ENCODE measurements around the gene FEZ2. TPM values are rescaled to one million over a fixed set of nuclear protein-coding genes. Genes with fewer than 3 reads are reported as not detected.

FEZ2 gene
- total and polyA plus RNA-seq, 10 of the 15 experiments (the other 5 are each of a cell fraction or from before 2014, with no cell fraction given), result 3.0 to 15.4 (median 6.6) TPM

DNA sequence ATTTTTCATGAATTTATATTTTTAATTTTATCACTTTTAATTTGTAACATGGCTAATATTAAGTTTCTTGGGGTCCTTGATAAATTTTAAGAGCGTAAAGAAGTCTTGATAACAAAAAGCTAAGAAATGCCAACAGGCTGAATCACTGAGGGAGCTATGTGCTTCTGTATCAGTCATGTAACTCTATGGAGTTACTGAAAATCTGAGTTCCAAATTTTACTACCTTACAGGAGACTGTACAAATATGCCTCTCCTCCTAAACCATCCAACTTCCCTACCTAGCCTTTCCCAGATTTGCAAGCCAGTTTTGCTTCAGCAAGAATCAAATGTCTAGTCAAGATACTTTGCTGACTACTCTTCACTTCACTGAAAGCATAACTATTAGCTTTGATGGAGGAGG is 35.7 kb downstream of the FEZ2 start:
- Histone ChIP-seq H3K9me3 (replicated peaks; ENCODE audit: control insufficient read depth, insufficient read depth, low read length) (no peaks in the 10 kb centered on the region), H2AFZ (ENCODE audit: control insufficient read depth, low read depth, low read length) (no peak overlapping the region), H4K20me1 (ENCODE audit: control insufficient read depth, insufficient read depth) (no peaks in the 10 kb centered on the region), H3K9ac (ENCODE audit: control insufficient read depth, insufficient read depth, low read length) (no peak overlapping the region), H3K36me3 (ENCODE audit: control insufficient read depth in 2 of 2, insufficient read depth in 2 of 2, low read length in 1 of 2) (peaks cover 2 to 4% of the 10 kb centered on the region in 2 experiments; a peak in 1 of 4 replicates), H3K4me3 (no peak overlapping the region), H3K27me3 (replicated peaks in 1 of 2; ENCODE audit: control insufficient read depth in 2 of 2, insufficient read depth in 2 of 2, low read length in 1 of 2) (no peaks in the 10 kb centered on the region), H3K27ac (ENCODE audit: control insufficient read depth, insufficient read depth) (no peak overlapping the region), H3K4me2 (ENCODE audit: control insufficient read depth, insufficient read depth) (no peak overlapping the region), H3K4me1 (ENCODE audit: control insufficient read depth, insufficient read depth, low read length) (no peaks in the 10 kb centered on the region), H3K79me2 (ENCODE audit: control insufficient read depth, insufficient read depth, low read length) (no peaks in the 10 kb centered on the region)
- intact Hi-C loops (cut with micrococcal nuclease; ENCODE audit: unreplicated experiment) (no loop called here), in situ Hi-C loops (cut with MboI) (no loop called here)
- no peak for FAIRE-seq
- BruUV-seq (replicated peaks), result no TSS peak
- POLR2A ChIA-PET, result interaction anchor here (0.6 kb wide), 2 partner anchors 14 to 226 kb away, joined by 3 to 5 read pairs; no protein-coding TSS in a partner anchor
- DNase-seq (ENCODE audit: low read depth, low spot score), result no peak
- CTCF ChIA-PET, result interaction anchor here (0.8 to 2.0 kb wide), 2 partner anchors 13 to 77 kb away, joined by 3 to 4 read pairs; no protein-coding TSS in a partner anchor
- RAD21 ChIA-PET (ENCODE audit: unreplicated experiment), result no interaction called here
- SMC1A ChIA-PET (ENCODE audit: uncharacterized antibody, unreplicated experiment), result no interaction called here
- WGBS (ENCODE audit: insufficient coverage, insufficient replicate concordance, low lambda C conversion rate, missing lambda C conversion rate), result 95% methylated on average over 1 of the region's 1 CpG
- no peak for ATAC-seq
- TF ChIP-seq GABPA (IDR thresholded peaks at IDR 0.05; ENCODE audit: low read depth), result no peak
- TF ChIP-seq, protein P1, sequence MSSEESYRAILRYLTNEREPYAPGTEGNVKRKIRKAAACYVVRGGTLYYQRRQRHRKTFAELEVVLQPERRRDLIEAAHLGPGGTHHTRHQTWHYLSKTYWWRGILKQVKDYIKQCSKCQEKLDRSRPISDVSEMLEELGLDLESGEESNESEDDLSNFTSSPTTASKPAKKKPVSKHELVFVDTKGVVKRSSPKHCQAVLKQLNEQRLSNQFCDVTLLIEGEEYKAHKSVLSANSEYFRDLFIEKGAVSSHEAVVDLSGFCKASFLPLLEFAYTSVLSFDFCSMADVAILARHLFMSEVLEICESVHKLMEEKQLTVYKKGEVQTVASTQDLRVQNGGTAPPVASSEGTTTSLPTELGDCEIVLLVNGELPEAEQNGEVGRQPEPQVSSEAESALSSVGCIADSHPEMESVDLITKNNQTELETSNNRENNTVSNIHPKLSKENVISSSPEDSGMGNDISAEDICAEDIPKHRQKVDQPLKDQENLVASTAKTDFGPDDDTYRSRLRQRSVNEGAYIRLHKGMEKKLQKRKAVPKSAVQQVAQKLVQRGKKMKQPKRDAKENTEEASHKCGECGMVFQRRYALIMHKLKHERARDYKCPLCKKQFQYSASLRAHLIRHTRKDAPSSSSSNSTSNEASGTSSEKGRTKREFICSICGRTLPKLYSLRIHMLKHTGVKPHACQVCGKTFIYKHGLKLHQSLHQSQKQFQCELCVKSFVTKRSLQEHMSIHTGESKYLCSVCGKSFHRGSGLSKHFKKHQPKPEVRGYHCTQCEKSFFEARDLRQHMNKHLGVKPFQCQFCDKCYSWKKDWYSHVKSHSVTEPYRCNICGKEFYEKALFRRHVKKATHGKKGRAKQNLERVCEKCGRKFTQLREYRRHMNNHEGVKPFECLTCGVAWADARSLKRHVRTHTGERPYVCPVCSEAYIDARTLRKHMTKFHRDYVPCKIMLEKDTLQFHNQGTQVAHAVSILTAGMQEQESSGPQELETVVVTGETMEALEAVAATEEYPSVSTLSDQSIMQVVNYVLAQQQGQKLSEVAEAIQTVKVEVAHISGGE (CRISPR knock-in tag; IDR thresholded peaks at IDR 0.05), result no peak
- TF ChIP-seq, protein P2, sequence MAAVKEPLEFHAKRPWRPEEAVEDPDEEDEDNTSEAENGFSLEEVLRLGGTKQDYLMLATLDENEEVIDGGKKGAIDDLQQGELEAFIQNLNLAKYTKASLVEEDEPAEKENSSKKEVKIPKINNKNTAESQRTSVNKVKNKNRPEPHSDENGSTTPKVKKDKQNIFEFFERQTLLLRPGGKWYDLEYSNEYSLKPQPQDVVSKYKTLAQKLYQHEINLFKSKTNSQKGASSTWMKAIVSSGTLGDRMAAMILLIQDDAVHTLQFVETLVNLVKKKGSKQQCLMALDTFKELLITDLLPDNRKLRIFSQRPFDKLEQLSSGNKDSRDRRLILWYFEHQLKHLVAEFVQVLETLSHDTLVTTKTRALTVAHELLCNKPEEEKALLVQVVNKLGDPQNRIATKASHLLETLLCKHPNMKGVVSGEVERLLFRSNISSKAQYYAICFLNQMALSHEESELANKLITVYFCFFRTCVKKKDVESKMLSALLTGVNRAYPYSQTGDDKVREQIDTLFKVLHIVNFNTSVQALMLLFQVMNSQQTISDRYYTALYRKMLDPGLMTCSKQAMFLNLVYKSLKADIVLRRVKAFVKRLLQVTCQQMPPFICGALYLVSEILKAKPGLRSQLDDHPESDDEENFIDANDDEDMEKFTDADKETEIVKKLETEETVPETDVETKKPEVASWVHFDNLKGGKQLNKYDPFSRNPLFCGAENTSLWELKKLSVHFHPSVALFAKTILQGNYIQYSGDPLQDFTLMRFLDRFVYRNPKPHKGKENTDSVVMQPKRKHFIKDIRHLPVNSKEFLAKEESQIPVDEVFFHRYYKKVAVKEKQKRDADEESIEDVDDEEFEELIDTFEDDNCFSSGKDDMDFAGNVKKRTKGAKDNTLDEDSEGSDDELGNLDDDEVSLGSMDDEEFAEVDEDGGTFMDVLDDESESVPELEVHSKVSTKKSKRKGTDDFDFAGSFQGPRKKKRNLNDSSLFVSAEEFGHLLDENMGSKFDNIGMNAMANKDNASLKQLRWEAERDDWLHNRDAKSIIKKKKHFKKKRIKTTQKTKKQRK (IDR thresholded peaks at IDR 0.05; ENCODE audit: low read depth, low read length), result no peak
- TF ChIP-seq MEF2B (IDR thresholded peaks at IDR 0.05; ENCODE audit: partially characterized antibody, poor library complexity, severe bottlenecking), result no peak
- TF ChIP-seq ASH2L (IDR thresholded peaks at IDR 0.05; ENCODE audit: borderline replicate concordance, low read depth), result no peak
- TF ChIP-seq, protein P3, sequence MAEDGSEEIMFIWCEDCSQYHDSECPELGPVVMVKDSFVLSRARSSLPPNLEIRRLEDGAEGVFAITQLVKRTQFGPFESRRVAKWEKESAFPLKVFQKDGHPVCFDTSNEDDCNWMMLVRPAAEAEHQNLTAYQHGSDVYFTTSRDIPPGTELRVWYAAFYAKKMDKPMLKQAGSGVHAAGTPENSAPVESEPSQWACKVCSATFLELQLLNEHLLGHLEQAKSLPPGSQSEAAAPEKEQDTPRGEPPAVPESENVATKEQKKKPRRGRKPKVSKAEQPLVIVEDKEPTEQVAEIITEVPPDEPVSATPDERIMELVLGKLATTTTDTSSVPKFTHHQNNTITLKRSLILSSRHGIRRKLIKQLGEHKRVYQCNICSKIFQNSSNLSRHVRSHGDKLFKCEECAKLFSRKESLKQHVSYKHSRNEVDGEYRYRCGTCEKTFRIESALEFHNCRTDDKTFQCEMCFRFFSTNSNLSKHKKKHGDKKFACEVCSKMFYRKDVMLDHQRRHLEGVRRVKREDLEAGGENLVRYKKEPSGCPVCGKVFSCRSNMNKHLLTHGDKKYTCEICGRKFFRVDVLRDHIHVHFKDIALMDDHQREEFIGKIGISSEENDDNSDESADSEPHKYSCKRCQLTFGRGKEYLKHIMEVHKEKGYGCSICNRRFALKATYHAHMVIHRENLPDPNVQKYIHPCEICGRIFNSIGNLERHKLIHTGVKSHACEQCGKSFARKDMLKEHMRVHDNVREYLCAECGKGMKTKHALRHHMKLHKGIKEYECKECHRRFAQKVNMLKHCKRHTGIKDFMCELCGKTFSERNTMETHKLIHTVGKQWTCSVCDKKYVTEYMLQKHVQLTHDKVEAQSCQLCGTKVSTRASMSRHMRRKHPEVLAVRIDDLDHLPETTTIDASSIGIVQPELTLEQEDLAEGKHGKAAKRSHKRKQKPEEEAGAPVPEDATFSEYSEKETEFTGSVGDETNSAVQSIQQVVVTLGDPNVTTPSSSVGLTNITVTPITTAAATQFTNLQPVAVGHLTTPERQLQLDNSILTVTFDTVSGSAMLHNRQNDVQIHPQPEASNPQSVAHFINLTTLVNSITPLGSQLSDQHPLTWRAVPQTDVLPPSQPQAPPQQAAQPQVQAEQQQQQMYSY (CRISPR knock-in tag; IDR thresholded peaks at IDR 0.05), result no peak
- TF ChIP-seq ATF7 (IDR thresholded peaks at IDR 0.05; ENCODE audit: low read depth), result no peak
- TF ChIP-seq SIN3A (IDR thresholded peaks at IDR 0.05; ENCODE audit: low read depth, low read length), result no peak
- TF ChIP-seq MYC (IDR thresholded peaks at IDR 0.05; ENCODE audit: insufficient read depth, insufficient read length, insufficient replicate concordance, low read length, severe bottlenecking), result no peak
- no peak for TF ChIP-seq HDAC6 (IDR thresholded peaks at IDR 0.05; ENCODE audit: unreplicated experiment)
- no peak for TF ChIP-seq ZZZ3 (IDR thresholded peaks at IDR 0.05; ENCODE audit: control insufficient read depth, insufficient read length, low read depth)

All from GM12878 (cell line).